ENCODE results near the gene USP48. TPM values are rescaled to one million over a fixed set of nuclear protein-coding genes. Genes with fewer than 3 reads are reported as not detected.

USP48 gene
- total and polyA plus RNA-seq, 2 of the 4 experiments (the other 2 are of a cell fraction) = 24.7 to 25.0 TPM

DNA sequence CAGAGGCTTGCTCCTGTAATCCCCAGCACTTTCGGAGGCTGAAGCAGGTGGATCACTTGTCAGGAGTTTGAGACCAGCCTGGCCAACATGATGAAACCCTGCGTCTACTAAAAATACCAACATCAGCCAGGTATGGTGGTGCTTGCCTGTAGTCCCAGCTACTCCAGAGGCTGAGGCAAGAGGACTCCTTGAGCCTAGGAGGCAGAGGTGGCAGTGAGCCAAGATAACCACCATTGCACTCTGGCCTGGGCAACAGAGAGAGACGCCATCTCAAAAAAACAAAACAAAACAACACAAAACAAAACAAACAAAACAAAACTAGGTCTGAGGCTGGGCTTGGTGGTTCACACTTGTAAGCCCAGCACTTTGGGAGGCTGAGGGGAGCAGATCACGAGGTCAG, 75.1 kb downstream of the USP48 start:
- Histone ChIP-seq H2AFZ (replicated peaks; ENCODE audit: low read length, poor library complexity) (no peak overlapping the region), H3K4me2 (ENCODE audit: low read depth, low read length) (no peak overlapping the region), H3K79me1 (ENCODE audit: low read depth in 1 of 2, low read length in 2 of 2) (peaks cover 5 to 36% of the 10 kb centered on the region in 2 experiments), H4K91ac (ENCODE audit: insufficient read depth, low read depth, low read length) (no peak overlapping the region), H2AK9ac (replicated peaks; ENCODE audit: low read depth, low read length, poor library complexity) (no peak overlapping the region), H2BK20ac (ENCODE audit: low read depth, low read length) (no peak overlapping the region), H3K9ac (ENCODE audit: low read depth, low read length) (no peak overlapping the region), H2BK5ac (ENCODE audit: low read depth, low read length, poor library complexity, severe bottlenecking) (no peak overlapping the region), H3K27ac (ENCODE audit: insufficient read depth, low read length) (no peak overlapping the region), H3K4me3 (ENCODE audit: insufficient read depth, low read depth, low read length) (no peak overlapping the region), H2AK5ac (ENCODE audit: low read depth, low read length) (no peak overlapping the region), H4K8ac (ENCODE audit: low read depth in 2 of 2, low read length in 2 of 2) (no peak overlapping the region), H2BK120ac (ENCODE audit: low read depth, low read length) (no peak overlapping the region), H4K20me1 (ENCODE audit: insufficient read depth, low read length) (peaks cover 7% of the 10 kb centered on the region; the same call in 1 of the 2 replicates), H3K36me3 (ENCODE audit: control insufficient read depth, insufficient read depth, low read length) (peaks cover 22% of the 10 kb centered on the region), H3K23ac (ENCODE audit: low read depth, low read length) (no peak overlapping the region), H2BK15ac (ENCODE audit: low read depth, low read length) (no peak overlapping the region), H3K18ac (ENCODE audit: low read depth, low read length) (no peak overlapping the region), H3K14ac (replicated peaks; ENCODE audit: low read depth, low read length) (no peak overlapping the region), H3K4me1 (ENCODE audit: control insufficient read depth, insufficient read depth, low read length) (peaks cover 8% of the 10 kb centered on the region), H3K4ac (ENCODE audit: low read depth, low read length) (no peak overlapping the region), H4K5ac (ENCODE audit: low read depth, low read length) (no peak overlapping the region), H3K9me3 (ENCODE audit: control insufficient read depth, insufficient read depth, low read length) (no peaks in the 10 kb centered on the region), H3K56ac (ENCODE audit: extremely low read depth, insufficient read depth, low read length) (no peak overlapping the region), H3K27me3 (ENCODE audit: control insufficient read depth, insufficient read depth, low read length) (no peaks in the 10 kb centered on the region), H3K9me1 (ENCODE audit: insufficient read depth, low read length) (no peaks in the 10 kb centered on the region; the same call in 1 of the 2 replicates)
- BruUV-seq (replicated peaks) = no TSS peak
- ChIA-PET CTCF (interaction anchor here (1.1 kb wide), 1 partner anchor 11 kb away, joined by 4 read pairs; no protein-coding TSS in a partner anchor), POLR2A (ENCODE audit: unreplicated experiment) (no interaction called here)
- intact Hi-C loops (cut with micrococcal nuclease) (loop anchor here (5.0 to 10.0 kb wide), 2 partner anchors 34 to 257 kb away; no protein-coding TSS in a partner anchor), dilution Hi-C loops (cut with HindIII; ENCODE audit: low sequenced_read_pairs, unreplicated experiment) (no loop called here), in situ Hi-C loops (cut with MboI; ENCODE audit: low sequenced_read_pairs) (loop anchor here (25.0 kb wide), 1 partner anchor 254 kb away; no protein-coding TSS in a partner anchor)
- ATAC-seq (ENCODE audit: low read depth) = no peak
- no peak for DNase-seq
- no CpG with 5 or more reads among the region's 4 CpGs for WGBS, 2 experiments (ENCODE audit: extremely low coverage in 2 of 2, insufficient read length in 1 of 2)
- TF ChIP-seq ELK1 (IDR thresholded peaks at IDR 0.05; ENCODE audit: borderline replicate concordance, low read depth, low read length) (no peak), NFE2L2 (IDR thresholded peaks at IDR 0.05; ENCODE audit: low read depth, low read length) (no peak), MAZ (IDR thresholded peaks at IDR 0.05; ENCODE audit: borderline replicate concordance, low read depth, low read length) (no peak), CHD1 (IDR thresholded peaks at IDR 0.05; ENCODE audit: low read depth, low read length) (no peak), RAD21 (IDR thresholded peaks at IDR 0.05; ENCODE audit: low read length) (no peak), SMC3 (IDR thresholded peaks at IDR 0.05; ENCODE audit: low read depth, low read length) (no peak), BHLHE40 (IDR thresholded peaks at IDR 0.05; ENCODE audit: low read depth, low read length) (no peak), MAFK (IDR thresholded peaks at IDR 0.05; ENCODE audit: low read depth, low read length) (no peak), RCOR1 (IDR thresholded peaks at IDR 0.05; ENCODE audit: insufficient replicate concordance, low read length) (no peak), MXI1 (IDR thresholded peaks at IDR 0.05; ENCODE audit: borderline replicate concordance, low read depth, low read length) (no peak), FOS (IDR thresholded peaks at IDR 0.05; ENCODE audit: low read depth, low read length) (no peak), POLR2A (IDR thresholded peaks at IDR 0.05; ENCODE audit: low read depth, low read length) (no peak), RFX5 (IDR thresholded peaks at IDR 0.05; ENCODE audit: low read depth, low read length) (no peak), CEBPB (IDR thresholded peaks at IDR 0.05; ENCODE audit: low read depth, low read length) (no peak)
- TF ChIP-seq, protein P1, sequence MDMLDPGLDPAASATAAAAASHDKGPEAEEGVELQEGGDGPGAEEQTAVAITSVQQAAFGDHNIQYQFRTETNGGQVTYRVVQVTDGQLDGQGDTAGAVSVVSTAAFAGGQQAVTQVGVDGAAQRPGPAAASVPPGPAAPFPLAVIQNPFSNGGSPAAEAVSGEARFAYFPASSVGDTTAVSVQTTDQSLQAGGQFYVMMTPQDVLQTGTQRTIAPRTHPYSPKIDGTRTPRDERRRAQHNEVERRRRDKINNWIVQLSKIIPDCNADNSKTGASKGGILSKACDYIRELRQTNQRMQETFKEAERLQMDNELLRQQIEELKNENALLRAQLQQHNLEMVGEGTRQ (IDR thresholded peaks at IDR 0.05; ENCODE audit: low read depth, low read length) = no peak

Data from IMR-90 (cell line).